ENCODE data around the gene NTSR2.

Gene NTSR2

DNA sequence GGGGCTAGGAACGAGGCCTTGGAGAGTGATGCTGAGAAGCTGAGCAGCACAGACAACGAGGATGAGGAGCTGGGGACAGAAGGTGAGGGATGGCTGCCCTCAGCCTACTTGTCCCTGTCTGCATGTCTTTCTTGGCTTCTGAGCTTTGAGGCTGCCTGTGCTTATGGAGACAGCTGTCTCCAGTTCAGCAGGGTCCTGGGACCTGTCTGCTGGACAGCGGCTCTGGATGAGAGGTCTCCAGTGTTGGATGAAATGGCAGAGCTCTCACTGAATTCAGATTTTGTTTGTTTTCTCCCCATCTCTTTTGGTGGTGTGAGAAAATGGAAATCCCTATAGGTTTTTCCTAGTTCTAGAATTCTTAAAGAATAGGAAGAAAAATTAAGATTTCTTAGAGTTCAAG is 54.8 kb downstream of the NTSR2 start:
- no peak for DNase-seq
- in situ Hi-C loops (cut with MboI; ENCODE audit: low pct_unique_long_range_greater_than_20kb, low sequenced_read_pairs): no loop called here

- DNase-seq: no peak
- in situ Hi-C loops (cut with MboI; ENCODE audit: low pct_unique_long_range_greater_than_20kb, low sequenced_read_pairs): no loop called here
Measured at GRCh38 chr2:11613297-11613696, 56.7 kb downstream of the NTSR2 start.

DNA sequence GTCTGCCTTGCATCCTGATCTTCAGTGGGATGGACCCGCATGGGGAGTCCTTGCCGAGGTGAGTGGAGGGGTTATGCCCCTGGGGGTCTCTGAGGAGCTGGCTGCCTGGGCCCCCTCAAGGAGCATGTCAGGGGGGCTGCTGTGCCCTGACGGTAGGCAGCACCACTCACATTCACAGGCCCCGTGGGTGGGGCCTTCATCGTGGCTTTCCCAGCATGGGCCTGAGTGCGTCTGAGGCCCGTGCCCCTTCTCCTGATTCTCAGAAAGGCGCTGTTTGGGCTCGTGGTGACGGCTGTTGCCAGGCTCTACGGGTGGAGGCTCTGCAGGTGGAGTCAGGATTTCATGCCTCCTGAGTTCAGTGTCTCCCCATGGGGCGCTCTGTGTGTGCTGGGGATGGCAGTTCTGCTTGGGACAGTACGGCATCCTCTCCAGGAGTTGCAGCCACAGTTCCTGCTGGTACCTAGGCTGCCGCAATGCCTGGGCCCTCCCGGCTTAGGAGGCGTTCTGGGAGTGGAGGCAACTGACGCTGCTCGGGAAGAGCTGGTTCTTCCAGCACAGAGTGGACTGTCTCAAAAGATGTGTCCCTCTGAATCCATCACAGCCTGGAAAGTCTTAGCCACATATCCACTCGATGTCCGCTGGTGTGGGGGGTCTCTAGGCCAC is 57.3 kb downstream of the NTSR2 start:
- in situ Hi-C loops (cut with MboI; ENCODE audit: low pct_unique_long_range_greater_than_20kb, low sequenced_read_pairs): no loop called here

GRCh38 chr2:11611251-11611650 is 58.7 kb downstream of the NTSR2 start:
- in situ Hi-C loops (cut with MboI; ENCODE audit: low pct_unique_long_range_greater_than_20kb, low sequenced_read_pairs): no loop called here
- DNase-seq: no peak

More for the DNA sequence above, 57.3 kb downstream of the NTSR2 start:
- no peak for DNase-seq

DNA sequence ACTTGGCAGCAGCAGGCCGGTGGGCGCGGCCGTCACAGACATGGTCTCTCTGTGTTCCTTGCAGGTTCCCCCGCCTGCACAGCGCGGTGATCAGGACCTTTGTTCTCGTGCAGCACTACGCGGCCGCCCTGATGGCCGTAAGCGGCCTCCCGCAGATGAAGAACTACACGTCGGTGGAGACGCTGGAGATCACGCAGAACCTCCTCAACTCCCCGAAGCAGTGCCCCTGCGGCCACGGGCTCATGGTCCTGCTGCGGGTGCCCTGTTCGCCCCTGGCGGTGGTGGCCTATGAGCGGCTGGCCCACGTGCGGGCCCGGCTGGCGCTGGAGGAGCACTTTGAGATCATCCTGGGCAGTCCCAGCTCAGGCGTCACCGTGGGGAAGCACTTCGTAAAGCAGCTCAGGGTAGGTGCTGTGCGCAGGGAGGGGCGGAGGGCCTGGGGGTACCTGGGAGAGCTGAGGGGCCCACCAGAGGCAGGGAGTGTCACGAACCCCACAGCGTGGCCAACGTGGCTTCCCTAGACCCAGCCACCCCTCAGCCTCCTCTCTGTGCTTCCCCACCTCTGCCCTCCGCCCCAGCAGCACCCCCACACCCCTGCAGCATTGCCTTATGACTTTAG is 59.3 kb downstream of the NTSR2 start:
- in situ Hi-C loops (cut with MboI; ENCODE audit: low pct_unique_long_range_greater_than_20kb, low sequenced_read_pairs): no loop called here
- no peak for DNase-seq

Measured in KBM-7 (cell line).